HEK293 (cell line): ENCODE data around the gene SH3BP5L.

Experiments
- GLI4 ChIP-seq: fragments of 450-650 bp; formaldehyde crosslinking; IDR thresholded peaks from 2 replicates; pipeline ENCODE4 v1.5.1; 2016; ENCODE audit warnings: missing biosample characterization, missing genetic modification characterization
- REPIN1 ChIP-seq: fragments of 450-650 bp; formaldehyde crosslinking; IDR thresholded peaks from 2 replicates; pipeline ENCODE4 v1.5.1; 2017; ENCODE audit warnings: missing biosample characterization, missing genetic modification characterization, low read depth
- ZNF292 ChIP-seq: fragments of 450-650 bp; formaldehyde crosslinking; IDR thresholded peaks from 2 replicates; pipeline ENCODE4 v1.5.1; 2016; ENCODE audit warnings: low read depth, missing biosample characterization, missing genetic modification characterization, borderline replicate concordance
- ZNF514 ChIP-seq: fragments of 450-650 bp; formaldehyde crosslinking; IDR thresholded peaks from 2 replicates; pipeline ENCODE4 v1.5.1; 2016; ENCODE audit warnings: missing biosample characterization, missing genetic modification characterization
- TF ChIP-seq, protein P1 (sequence below): IDR thresholded peaks from 2 replicates; pipeline ENCODE4 v1.6.1; 2011; ENCODE audit warnings: mild to moderate bottlenecking, low read depth, low read length, borderline replicate concordance
- TF ChIP-seq, protein P2 (sequence below): fragments of 450-650 bp; formaldehyde crosslinking; IDR thresholded peaks from 2 replicates; pipeline ENCODE4 v1.5.1; 2016; ENCODE audit warnings: missing biosample characterization, missing genetic modification characterization
- TF ChIP-seq, protein P3 (sequence below): fragments of 450-650 bp; formaldehyde crosslinking; IDR thresholded peaks from 2 replicates; pipeline ENCODE4 v1.5.1; 2016; ENCODE audit warnings: missing biosample characterization, missing genetic modification characterization, low read depth
- TF ChIP-seq, protein P4 (sequence below): fragments of 450-650 bp; formaldehyde crosslinking; IDR thresholded peaks from 2 replicates; pipeline ENCODE4 v1.5.1; 2016; ENCODE audit warnings: missing biosample characterization, missing genetic modification characterization
- TF ChIP-seq, protein P5 (sequence below): fragments of 450-650 bp; formaldehyde crosslinking; IDR thresholded peaks from 2 replicates; pipeline ENCODE4 v1.5.1; 2016; ENCODE audit warnings: missing biosample characterization, missing genetic modification characterization
- TF ChIP-seq, protein P6 (sequence below): fragments of 450-650 bp; formaldehyde crosslinking; IDR thresholded peaks from 2 replicates; pipeline ENCODE4 v1.5.1; 2016; ENCODE audit warnings: missing biosample characterization, missing genetic modification characterization
- TF ChIP-seq, protein P7 (sequence below): fragments of 450-650 bp; formaldehyde crosslinking; IDR thresholded peaks from 2 replicates; pipeline ENCODE4 v1.5.1; 2016; ENCODE audit warnings: missing biosample characterization, missing genetic modification characterization
- TF ChIP-seq, protein P8 (sequence below): fragments of 450-650 bp; formaldehyde crosslinking; conservative IDR thresholded peaks from 2 replicates; pipeline ENCODE4 v1.5.1; 2016; ENCODE audit warnings: low read depth, missing biosample characterization, missing genetic modification characterization
- TF ChIP-seq, protein P9 (sequence below): sonication (generic); formaldehyde crosslinking; IDR thresholded peaks from 2 replicates; pipeline ENCODE4 v1.8.1; 2022; ENCODE audit warnings: mild to moderate bottlenecking, moderate library complexity, missing genetic modification reagents

DNA sequence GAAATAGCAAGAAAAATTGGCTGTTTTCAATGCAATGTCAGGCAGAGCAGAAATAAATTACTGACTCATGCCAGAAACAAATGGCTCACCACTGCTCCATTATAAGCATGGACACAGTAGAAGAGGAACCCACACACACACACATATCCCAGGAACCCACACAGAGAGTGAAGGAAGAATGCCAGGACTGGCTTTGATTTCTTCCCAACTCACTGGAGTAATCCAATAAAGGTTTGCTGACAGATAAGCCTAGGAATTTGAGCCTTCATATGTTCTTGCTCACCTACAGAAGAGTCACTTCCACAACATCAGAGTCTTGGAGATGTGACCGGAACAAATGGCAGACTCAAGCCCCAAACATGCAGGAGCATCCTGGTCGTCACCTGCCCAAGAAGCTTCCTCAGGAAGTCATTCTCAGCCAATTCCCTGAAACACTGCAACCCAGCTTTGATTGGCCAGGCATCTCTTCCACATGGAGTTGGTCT, 2.2 kb downstream of the SH3BP5L start:
- TF ChIP-seq, protein P1, sequence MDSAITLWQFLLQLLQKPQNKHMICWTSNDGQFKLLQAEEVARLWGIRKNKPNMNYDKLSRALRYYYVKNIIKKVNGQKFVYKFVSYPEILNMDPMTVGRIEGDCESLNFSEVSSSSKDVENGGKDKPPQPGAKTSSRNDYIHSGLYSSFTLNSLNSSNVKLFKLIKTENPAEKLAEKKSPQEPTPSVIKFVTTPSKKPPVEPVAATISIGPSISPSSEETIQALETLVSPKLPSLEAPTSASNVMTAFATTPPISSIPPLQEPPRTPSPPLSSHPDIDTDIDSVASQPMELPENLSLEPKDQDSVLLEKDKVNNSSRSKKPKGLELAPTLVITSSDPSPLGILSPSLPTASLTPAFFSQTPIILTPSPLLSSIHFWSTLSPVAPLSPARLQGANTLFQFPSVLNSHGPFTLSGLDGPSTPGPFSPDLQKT: no peak
- no peak for TF ChIP-seq REPIN1 (tag by site-specific recombination)
- TF ChIP-seq, protein P2, sequence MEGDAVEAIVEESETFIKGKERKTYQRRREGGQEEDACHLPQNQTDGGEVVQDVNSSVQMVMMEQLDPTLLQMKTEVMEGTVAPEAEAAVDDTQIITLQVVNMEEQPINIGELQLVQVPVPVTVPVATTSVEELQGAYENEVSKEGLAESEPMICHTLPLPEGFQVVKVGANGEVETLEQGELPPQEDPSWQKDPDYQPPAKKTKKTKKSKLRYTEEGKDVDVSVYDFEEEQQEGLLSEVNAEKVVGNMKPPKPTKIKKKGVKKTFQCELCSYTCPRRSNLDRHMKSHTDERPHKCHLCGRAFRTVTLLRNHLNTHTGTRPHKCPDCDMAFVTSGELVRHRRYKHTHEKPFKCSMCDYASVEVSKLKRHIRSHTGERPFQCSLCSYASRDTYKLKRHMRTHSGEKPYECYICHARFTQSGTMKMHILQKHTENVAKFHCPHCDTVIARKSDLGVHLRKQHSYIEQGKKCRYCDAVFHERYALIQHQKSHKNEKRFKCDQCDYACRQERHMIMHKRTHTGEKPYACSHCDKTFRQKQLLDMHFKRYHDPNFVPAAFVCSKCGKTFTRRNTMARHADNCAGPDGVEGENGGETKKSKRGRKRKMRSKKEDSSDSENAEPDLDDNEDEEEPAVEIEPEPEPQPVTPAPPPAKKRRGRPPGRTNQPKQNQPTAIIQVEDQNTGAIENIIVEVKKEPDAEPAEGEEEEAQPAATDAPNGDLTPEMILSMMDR (tag by site-specific recombination): no peak
- TF ChIP-seq ZNF514 (tag by site-specific recombination): no peak
- TF ChIP-seq, protein P3, sequence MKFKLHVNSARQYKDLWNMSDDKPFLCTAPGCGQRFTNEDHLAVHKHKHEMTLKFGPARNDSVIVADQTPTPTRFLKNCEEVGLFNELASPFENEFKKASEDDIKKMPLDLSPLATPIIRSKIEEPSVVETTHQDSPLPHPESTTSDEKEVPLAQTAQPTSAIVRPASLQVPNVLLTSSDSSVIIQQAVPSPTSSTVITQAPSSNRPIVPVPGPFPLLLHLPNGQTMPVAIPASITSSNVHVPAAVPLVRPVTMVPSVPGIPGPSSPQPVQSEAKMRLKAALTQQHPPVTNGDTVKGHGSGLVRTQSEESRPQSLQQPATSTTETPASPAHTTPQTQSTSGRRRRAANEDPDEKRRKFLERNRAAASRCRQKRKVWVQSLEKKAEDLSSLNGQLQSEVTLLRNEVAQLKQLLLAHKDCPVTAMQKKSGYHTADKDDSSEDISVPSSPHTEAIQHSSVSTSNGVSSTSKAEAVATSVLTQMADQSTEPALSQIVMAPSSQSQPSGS: no peak
- TF ChIP-seq, protein P4, sequence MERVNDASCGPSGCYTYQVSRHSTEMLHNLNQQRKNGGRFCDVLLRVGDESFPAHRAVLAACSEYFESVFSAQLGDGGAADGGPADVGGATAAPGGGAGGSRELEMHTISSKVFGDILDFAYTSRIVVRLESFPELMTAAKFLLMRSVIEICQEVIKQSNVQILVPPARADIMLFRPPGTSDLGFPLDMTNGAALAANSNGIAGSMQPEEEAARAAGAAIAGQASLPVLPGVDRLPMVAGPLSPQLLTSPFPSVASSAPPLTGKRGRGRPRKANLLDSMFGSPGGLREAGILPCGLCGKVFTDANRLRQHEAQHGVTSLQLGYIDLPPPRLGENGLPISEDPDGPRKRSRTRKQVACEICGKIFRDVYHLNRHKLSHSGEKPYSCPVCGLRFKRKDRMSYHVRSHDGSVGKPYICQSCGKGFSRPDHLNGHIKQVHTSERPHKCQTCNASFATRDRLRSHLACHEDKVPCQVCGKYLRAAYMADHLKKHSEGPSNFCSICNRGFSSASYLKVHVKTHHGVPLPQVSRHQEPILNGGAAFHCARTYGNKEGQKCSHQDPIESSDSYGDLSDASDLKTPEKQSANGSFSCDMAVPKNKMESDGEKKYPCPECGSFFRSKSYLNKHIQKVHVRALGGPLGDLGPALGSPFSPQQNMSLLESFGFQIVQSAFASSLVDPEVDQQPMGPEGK (tag by site-specific recombination): no peak
- TF ChIP-seq, protein P5, sequence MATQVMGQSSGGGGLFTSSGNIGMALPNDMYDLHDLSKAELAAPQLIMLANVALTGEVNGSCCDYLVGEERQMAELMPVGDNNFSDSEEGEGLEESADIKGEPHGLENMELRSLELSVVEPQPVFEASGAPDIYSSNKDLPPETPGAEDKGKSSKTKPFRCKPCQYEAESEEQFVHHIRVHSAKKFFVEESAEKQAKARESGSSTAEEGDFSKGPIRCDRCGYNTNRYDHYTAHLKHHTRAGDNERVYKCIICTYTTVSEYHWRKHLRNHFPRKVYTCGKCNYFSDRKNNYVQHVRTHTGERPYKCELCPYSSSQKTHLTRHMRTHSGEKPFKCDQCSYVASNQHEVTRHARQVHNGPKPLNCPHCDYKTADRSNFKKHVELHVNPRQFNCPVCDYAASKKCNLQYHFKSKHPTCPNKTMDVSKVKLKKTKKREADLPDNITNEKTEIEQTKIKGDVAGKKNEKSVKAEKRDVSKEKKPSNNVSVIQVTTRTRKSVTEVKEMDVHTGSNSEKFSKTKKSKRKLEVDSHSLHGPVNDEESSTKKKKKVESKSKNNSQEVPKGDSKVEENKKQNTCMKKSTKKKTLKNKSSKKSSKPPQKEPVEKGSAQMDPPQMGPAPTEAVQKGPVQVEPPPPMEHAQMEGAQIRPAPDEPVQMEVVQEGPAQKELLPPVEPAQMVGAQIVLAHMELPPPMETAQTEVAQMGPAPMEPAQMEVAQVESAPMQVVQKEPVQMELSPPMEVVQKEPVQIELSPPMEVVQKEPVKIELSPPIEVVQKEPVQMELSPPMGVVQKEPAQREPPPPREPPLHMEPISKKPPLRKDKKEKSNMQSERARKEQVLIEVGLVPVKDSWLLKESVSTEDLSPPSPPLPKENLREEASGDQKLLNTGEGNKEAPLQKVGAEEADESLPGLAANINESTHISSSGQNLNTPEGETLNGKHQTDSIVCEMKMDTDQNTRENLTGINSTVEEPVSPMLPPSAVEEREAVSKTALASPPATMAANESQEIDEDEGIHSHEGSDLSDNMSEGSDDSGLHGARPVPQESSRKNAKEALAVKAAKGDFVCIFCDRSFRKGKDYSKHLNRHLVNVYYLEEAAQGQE (tag by site-specific recombination): no peak
- TF ChIP-seq, protein P6, sequence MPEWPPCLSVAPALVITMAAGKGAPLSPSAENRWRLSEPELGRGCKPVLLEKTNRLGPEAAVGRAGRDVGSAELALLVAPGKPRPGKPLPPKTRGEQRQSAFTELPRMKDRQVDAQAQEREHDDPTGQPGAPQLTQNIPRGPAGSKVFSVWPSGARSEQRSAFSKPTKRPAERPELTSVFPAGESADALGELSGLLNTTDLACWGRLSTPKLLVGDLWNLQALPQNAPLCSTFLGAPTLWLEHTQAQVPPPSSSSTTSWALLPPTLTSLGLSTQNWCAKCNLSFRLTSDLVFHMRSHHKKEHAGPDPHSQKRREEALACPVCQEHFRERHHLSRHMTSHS: no peak
- TF ChIP-seq, protein P7, sequence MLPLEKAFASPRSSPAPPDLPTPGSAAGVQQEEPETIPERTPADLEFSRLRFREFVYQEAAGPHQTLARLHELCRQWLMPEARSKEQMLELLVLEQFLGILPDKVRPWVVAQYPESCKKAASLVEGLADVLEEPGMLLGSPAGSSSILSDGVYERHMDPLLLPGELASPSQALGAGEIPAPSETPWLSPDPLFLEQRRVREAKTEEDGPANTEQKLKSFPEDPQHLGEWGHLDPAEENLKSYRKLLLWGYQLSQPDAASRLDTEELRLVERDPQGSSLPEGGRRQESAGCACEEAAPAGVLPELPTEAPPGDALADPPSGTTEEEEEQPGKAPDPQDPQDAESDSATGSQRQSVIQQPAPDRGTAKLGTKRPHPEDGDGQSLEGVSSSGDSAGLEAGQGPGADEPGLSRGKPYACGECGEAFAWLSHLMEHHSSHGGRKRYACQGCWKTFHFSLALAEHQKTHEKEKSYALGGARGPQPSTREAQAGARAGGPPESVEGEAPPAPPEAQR: no peak
- no peak for TF ChIP-seq ZNF292
- TF ChIP-seq GLI4 (tag by site-specific recombination): no peak
- TF ChIP-seq, protein P8, sequence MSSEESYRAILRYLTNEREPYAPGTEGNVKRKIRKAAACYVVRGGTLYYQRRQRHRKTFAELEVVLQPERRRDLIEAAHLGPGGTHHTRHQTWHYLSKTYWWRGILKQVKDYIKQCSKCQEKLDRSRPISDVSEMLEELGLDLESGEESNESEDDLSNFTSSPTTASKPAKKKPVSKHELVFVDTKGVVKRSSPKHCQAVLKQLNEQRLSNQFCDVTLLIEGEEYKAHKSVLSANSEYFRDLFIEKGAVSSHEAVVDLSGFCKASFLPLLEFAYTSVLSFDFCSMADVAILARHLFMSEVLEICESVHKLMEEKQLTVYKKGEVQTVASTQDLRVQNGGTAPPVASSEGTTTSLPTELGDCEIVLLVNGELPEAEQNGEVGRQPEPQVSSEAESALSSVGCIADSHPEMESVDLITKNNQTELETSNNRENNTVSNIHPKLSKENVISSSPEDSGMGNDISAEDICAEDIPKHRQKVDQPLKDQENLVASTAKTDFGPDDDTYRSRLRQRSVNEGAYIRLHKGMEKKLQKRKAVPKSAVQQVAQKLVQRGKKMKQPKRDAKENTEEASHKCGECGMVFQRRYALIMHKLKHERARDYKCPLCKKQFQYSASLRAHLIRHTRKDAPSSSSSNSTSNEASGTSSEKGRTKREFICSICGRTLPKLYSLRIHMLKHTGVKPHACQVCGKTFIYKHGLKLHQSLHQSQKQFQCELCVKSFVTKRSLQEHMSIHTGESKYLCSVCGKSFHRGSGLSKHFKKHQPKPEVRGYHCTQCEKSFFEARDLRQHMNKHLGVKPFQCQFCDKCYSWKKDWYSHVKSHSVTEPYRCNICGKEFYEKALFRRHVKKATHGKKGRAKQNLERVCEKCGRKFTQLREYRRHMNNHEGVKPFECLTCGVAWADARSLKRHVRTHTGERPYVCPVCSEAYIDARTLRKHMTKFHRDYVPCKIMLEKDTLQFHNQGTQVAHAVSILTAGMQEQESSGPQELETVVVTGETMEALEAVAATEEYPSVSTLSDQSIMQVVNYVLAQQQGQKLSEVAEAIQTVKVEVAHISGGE (tag by site-specific recombination): no peak
- TF ChIP-seq, protein P9, sequence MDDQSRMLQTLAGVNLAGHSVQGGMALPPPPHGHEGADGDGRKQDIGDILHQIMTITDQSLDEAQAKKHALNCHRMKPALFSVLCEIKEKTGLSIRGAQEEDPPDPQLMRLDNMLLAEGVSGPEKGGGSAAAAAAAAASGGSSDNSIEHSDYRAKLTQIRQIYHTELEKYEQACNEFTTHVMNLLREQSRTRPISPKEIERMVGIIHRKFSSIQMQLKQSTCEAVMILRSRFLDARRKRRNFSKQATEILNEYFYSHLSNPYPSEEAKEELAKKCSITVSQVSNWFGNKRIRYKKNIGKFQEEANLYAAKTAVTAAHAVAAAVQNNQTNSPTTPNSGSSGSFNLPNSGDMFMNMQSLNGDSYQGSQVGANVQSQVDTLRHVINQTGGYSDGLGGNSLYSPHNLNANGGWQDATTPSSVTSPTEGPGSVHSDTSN (CRISPR knock-in tag): no peak
